Measurements from ENCODE around the gene KIAA0930. TPM values are rescaled to one million over a fixed set of nuclear protein-coding genes. Genes with fewer than 3 reads are reported as not detected.
A peak's percentile ranks its signal among the peaks of the same experiment; 100 is the strongest.

Gene KIAA0930
- polyA plus RNA-seq, 1 donor: 19.5 TPM

- DNase-seq: no peak
Observed at GRCh38 chr22:45179276-45180049, 61.2 kb downstream of the KIAA0930 start.

GRCh38 chr22:45172881-45173585, 67.7 kb downstream of the KIAA0930 start:
- DNase-seq: no peak

DNA sequence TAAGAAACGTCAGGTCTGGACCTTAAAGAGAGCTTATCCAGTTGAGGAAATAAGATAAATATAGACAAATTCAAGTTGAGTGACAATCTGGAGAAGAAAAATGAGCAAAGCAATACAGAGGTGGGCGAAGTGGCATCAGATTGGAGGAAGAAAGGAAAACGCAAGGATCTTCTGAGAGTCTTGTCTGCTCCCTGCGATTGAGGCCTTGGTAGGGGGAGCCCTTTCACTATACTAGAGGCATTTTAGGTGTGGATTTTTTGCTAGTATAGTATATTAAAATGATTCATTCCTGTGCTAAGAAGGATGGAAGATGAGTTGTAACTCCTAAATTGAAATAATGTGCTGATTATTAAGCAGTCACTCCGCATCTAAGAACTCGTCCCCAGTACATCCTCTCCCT, 68.9 kb downstream of the KIAA0930 start:
- DNase-seq: no peak

DNA sequence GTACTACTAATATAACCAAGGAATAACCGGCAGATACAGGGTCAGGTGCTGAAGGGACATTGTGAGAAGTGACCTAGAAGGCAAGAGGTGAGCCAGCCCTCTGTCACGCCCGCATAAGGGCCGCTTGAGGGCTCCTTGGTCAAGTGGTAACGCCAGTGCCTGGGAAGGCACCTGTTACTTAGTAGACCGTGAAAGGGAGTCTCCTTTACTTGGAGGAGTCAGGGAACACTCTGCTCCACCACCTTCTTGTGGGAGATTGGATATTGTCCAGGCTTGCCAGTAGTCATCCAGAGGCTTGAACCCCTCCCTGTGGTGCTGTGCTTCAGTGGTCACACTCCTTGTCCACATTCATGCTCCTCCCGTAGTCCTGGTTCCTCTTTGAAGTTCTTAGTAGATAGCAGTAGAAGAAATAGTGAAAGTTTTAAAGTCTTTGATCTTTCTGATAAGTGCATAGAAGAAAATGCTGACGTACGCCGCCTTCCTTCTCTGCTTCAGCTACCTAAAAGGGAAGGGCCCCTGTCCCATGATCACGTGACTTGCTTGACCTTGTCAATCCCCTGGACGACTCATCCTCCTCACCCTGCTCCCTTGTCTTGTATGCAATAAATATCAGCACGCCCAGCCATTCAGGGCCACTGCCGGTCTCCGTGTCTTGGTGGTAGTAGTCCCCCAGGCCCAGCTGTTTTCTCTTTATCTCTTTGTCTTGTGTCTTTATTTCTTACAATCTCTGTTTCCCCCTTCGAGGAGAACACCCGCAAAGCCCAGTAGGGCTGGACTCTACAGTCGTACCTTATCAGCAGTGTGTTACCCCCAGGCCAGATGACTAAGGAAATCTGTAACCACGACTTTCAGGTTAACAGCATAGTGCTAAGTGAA, 70.9 kb downstream of the KIAA0930 start:
- DNase-seq: no peak

GRCh38 chr22:45166932-45167331, 73.8 kb downstream of the KIAA0930 start:
- DNase-seq: no peak

GRCh38 chr22:45164270-45165088, 76.2 kb downstream of the KIAA0930 start:
- no peak for DNase-seq

- peak; percentile 94 for DNase-seq
Observed at GRCh38 chr22:45163451-45164269, 77.0 kb downstream of the KIAA0930 start, which contains the start of gene NUP50. TSS of gene NUP50 (plus strand) at chr22:45163925. CDS start at chr22:45168178, 4,253 bp downstream.

- DNase-seq: no peak
Observed at GRCh38 chr22:45163099-45163450, 77.6 kb downstream of the KIAA0930 start.

- DNase-seq: no peak
Observed at GRCh38 chr22:45162531-45162930, 78.2 kb downstream of the KIAA0930 start.

GRCh38 chr22:45159652-45160462, 80.8 kb downstream of the KIAA0930 start:
- no peak for DNase-seq

GRCh38 chr22:45157907-45158306, 82.8 kb downstream of the KIAA0930 start:
- DNase-seq: no peak

DNA sequence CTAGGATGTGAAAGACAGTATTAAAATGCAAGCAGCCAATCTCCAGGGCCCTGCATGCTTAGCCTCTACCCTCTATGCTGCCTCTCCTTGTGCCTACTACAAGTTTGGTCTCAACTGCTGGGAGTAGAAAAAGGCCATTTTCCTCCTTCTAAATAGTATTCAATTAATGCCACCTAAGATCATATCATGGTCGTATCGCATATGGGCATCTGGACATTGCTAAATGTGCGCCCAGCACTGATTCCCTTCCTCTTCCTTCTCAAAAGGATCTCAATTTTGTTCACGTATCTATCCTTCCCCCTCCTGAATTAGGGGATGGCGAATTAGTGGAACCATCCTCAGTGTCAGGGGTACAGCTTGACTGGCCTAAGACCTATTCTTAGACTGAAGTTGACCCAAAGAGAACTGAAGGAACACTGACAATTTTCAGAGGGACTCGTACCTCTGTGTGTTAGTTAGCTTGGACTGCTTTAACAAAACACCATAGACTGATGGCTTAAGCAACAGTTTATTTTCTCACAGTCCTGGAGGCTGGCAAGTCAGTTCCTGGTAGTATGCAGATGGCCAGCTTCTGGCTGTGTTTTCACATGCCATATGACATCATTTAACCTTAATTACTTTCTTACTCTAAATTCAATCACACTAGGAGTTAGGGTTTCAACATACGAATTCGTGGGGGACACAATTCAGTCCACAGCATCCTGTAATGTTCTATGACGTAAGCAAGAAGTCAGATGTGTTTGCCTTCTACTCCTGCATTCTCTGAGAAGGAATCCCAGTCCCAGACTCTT, 85.4 kb downstream of the KIAA0930 start:
- no peak for DNase-seq

GRCh38 chr22:45154383-45154782, 86.3 kb downstream of the KIAA0930 start:
- no peak for DNase-seq

DNA sequence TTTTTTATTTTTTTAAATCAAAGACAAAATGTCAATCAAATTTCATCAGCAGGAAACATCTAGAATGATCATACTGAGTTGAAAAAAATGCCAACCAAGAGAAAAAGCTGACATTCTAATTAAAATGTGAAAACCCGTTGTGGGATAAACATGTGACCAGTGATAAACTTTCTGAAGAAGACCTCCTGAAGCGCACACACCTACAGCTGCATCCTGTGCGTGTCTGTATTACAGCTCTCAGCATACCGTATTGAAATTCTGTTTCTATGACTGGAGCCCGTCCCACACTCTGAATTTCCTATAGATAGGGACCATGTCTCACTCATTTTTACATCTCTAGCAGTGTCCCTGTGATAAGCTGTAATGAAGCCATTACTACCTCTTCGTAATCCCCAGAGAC, 89.2 kb downstream of the KIAA0930 start:
- DNase-seq: no peak

DNA sequence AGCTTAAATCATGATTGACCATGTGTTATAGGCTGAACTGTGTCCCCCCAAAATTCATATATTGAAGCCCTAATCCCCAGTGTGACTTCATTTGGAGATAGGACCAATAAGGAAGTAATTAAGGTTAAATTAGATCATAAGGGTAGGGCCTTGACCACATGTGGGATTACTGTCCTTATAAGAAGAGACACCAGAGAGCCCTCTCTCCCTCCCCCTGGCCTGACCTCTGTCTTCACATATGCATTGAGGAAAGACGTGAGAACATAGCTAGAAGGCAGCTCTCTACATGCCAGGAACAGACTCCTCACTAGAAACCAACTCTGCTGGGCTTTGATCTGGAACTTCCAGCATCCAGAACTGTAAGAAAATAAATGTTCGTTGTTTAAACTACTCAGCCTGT, 90.6 kb downstream of the KIAA0930 start:
- no peak for DNase-seq

DNA sequence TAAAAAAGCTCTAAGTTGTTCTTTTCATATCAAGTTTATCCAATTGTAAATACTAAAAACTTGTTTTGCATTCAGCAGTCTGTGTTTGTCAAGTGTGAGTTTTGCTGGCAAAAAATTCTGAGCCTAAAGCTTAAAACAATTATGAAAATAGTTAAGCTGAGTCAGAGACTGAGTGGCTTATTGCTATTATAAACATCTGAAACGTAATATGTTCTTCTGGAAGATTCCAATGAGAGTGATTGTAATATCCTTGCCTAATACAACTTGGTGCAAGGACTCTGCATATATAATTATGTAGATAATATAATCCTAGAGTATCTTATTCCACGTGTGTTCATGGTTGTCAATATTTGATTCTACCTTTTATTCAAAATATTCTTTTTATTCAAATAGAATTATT, 91.0 kb downstream of the KIAA0930 start:
- DNase-seq: no peak

- no peak for DNase-seq
Observed at GRCh38 chr22:45144916-45145315, 95.8 kb downstream of the KIAA0930 start.

- DNase-seq: no peak
Observed at GRCh38 chr22:45142376-45142775, 98.3 kb downstream of the KIAA0930 start.

Measured in left kidney (tissue), 2 donors.